CD4-positive, alpha-beta T cell treated with Interleukin-17A for 1 hour (primary cell): ENCODE results near the gene C2CD4D.
"Not testable (repeated sequence)": the region's sequence is repeated elsewhere in the genome, so short reads cannot be mapped to it uniquely, and the experiment has no call there.

Experiments used
- DNase-seq: peaks from one replicate; pipeline ENCODE4 v3.0.0-alpha.2; 2020

Gene C2CD4D

GRCh38 chr1:151858030-151858746 lies 18.6 kb upstream of the C2CD4D start:
- no peak for DNase-seq

- DNase-seq = no peak
These were observed 16.3 kb upstream of the C2CD4D start for GRCh38 chr1:151855933-151856332.

- DNase-seq = not testable (repeated sequence)
These were observed 15.9 kb upstream of the C2CD4D start for GRCh38 chr1:151855516-151855915.

- DNase-seq = no peak
These were observed 15.0 kb upstream of the C2CD4D start for GRCh38 chr1:151854658-151855057.

- DNase-seq = no peak
These were observed 13.9 kb upstream of the C2CD4D start, which contains the start of gene THEM5 for GRCh38 chr1:151853411-151853943. THEM5 (minus strand) TSS chr1:151853712; CDS start chr1:151853565, 147 bp downstream.

GRCh38 chr1:151852733-151853132 lies 13.1 kb upstream of the C2CD4D start:
- no peak for DNase-seq

GRCh38 chr1:151851886-151852285 lies 12.3 kb upstream of the C2CD4D start:
- DNase-seq = no peak

GRCh38 chr1:151849871-151850270 lies 10.3 kb upstream of the C2CD4D start:
- no peak for DNase-seq

- no peak for DNase-seq
These were observed 9.5 kb upstream of the C2CD4D start for GRCh38 chr1:151849126-151849525.

GRCh38 chr1:151847867-151848596 lies 8.4 kb upstream of the C2CD4D start:
- no peak for DNase-seq

GRCh38 chr1:151846686-151847237 lies 7.1 kb upstream of the C2CD4D start:
- DNase-seq = peak; percentile 19

- DNase-seq = no peak
These were observed 6.5 kb upstream of the C2CD4D start for GRCh38 chr1:151846062-151846568.

GRCh38 chr1:151843398-151843797 lies 3.8 kb upstream of the C2CD4D start:
- no peak for DNase-seq

- DNase-seq = no peak
These were observed 1.5 kb upstream of the C2CD4D start for GRCh38 chr1:151841141-151841540.

- no peak for DNase-seq
These were observed 801 bp upstream of the C2CD4D start for GRCh38 chr1:151840421-151840820.

- DNase-seq = no peak
These were observed 573 bp downstream of the C2CD4D start for GRCh38 chr1:151839082-151839412.

- no peak for DNase-seq
These were observed 1.2 kb downstream of the C2CD4D start for GRCh38 chr1:151838222-151839081.

GRCh38 chr1:151837884-151838221 lies 1.8 kb downstream of the C2CD4D start:
- DNase-seq = no peak

GRCh38 chr1:151837197-151837596 lies 2.4 kb downstream of the C2CD4D start:
- peak; percentile 51 for DNase-seq

- DNase-seq = no peak
These were observed 4.0 kb downstream of the C2CD4D start for GRCh38 chr1:151835596-151835995.

GRCh38 chr1:151834239-151834638 lies 5.4 kb downstream of the C2CD4D start:
- no peak for DNase-seq

- no peak for DNase-seq
These were observed 6.3 kb downstream of the C2CD4D start for GRCh38 chr1:151833172-151833900.
